ENCODE data around the gene SGF29. TPM values are rescaled to one million over a fixed set of nuclear protein-coding genes. Genes with fewer than 3 reads are reported as not detected.
"Not testable (repeated sequence)": the region's sequence is repeated elsewhere in the genome, so short reads cannot be mapped to it uniquely, and the experiment has no call there.

The SGF29 gene
- total and polyA plus RNA-seq, 2 experiments from 2014 or later, result 10.0 to 17.6 TPM

GRCh38 chr16:28607116-28607623 is 53.5 kb downstream of the SGF29 start (continued):
- TF ChIP-seq, protein P1, sequence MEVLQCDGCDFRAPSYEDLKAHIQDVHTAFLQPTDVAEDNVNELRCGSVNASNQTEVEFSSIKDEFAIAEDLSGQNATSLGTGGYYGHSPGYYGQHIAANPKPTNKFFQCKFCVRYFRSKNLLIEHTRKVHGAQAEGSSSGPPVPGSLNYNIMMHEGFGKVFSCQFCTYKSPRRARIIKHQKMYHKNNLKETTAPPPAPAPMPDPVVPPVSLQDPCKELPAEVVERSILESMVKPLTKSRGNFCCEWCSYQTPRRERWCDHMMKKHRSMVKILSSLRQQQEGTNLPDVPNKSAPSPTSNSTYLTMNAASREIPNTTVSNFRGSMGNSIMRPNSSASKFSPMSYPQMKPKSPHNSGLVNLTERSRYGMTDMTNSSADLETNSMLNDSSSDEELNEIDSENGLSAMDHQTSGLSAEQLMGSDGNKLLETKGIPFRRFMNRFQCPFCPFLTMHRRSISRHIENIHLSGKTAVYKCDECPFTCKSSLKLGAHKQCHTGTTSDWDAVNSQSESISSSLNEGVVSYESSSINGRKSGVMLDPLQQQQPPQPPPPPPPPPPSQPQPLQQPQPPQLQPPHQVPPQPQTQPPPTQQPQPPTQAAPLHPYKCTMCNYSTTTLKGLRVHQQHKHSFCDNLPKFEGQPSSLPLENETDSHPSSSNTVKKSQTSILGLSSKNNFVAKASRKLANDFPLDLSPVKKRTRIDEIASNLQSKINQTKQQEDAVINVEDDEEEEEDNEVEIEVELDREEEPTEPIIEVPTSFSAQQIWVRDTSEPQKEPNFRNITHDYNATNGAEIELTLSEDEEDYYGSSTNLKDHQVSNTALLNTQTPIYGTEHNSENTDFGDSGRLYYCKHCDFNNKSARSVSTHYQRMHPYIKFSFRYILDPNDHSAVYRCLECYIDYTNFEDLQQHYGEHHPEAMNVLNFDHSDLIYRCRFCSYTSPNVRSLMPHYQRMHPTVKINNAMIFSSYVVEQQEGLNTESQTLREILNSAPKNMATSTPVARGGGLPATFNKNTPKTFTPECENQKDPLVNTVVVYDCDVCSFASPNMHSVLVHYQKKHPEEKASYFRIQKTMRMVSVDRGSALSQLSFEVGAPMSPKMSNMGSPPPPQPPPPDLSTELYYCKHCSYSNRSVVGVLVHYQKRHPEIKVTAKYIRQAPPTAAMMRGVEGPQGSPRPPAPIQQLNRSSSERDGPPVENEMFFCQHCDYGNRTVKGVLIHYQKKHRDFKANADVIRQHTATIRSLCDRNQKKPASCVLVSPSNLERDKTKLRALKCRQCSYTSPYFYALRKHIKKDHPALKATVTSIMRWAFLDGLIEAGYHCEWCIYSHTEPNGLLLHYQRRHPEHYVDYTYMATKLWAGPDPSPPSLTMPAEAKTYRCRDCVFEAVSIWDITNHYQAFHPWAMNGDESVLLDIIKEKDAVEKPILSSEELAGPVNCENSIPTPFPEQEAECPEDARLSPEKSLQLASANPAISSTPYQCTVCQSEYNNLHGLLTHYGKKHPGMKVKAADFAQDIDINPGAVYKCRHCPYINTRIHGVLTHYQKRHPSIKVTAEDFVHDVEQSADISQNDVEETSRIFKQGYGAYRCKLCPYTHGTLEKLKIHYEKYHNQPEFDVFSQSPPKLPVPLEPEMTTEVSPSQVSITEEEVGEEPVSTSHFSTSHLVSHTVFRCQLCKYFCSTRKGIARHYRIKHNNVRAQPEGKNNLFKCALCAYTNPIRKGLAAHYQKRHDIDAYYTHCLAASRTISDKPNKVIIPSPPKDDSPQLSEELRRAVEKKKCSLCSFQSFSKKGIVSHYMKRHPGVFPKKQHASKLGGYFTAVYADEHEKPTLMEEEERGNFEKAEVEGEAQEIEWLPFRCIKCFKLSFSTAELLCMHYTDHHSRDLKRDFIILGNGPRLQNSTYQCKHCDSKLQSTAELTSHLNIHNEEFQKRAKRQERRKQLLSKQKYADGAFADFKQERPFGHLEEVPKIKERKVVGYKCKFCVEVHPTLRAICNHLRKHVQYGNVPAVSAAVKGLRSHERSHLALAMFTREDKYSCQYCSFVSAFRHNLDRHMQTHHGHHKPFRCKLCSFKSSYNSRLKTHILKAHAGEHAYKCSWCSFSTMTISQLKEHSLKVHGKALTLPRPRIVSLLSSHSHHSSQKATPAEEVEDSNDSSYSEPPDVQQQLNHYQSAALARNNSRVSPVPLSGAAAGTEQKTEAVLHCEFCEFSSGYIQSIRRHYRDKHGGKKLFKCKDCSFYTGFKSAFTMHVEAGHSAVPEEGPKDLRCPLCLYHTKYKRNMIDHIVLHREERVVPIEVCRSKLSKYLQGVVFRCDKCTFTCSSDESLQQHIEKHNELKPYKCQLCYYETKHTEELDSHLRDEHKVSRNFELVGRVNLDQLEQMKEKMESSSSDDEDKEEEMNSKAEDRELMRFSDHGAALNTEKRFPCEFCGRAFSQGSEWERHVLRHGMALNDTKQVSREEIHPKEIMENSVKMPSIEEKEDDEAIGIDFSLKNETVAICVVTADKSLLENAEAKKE (CRISPR knock-in tag; IDR thresholded peaks at IDR 0.05), result no peak
- TF ChIP-seq POLR2AphosphoS5 (IDR thresholded peaks at IDR 0.05; ENCODE audit: low read depth), result no peak
- TF ChIP-seq EZH2 (IDR thresholded peaks at IDR 0.05; ENCODE audit: low read depth, unreplicated experiment), result no peak
- no peak for TF ChIP-seq CREB1 (CRISPR knock-in tag; IDR thresholded peaks at IDR 0.05; ENCODE audit: low read depth)
- TF ChIP-seq ZNF114 (CRISPR knock-in tag; IDR thresholded peaks at IDR 0.05), result no peak

DNA sequence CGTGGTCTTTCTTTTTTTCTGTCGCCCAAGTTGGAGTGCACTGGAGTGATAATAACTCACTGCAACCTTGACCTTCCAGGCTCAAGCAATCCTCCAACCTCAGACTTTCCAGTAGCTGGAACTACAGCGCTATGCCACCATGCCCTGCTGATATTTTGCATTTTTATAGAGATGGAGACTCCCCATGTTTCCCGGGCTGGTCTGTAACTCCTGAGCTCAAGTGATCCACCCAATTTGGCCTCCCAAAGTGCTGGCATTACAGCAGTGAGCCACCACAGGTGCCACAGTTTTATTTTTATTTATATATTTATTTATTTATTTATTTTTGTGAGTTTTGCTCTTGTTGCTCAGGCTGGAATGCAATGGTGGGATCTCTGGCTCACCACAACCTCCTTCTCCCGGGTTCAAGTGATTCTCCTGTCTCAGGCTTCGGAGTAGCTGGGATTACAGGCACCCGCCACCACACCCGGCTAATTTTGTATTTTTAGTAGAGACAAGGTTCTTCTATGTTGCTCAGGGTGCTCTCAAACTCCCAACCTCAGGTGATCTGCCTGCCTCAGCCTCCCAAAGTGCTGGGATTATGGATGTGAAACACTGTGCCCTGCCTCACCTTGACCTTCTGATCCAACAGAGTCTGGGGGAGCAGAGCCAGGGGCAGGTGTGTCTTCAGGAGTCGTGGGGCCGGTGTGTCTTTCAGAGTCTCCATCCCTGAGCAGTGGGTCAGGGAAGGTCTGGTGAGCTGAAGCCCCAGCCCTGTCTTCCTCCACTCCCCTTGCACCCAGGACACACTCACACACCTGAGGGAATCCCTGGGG is 54.2 kb downstream of the SGF29 start:
- not testable (repeated sequence) for H3K27me3 ChIP-seq (ENCODE audit: insufficient read depth); H3K4me2 ChIP-seq; ATAC-seq; H3K9me2 ChIP-seq (ENCODE audit: insufficient read depth); H3K79me2 ChIP-seq (replicated peaks; ENCODE audit: insufficient read depth); H3K27ac ChIP-seq (ENCODE audit: low read depth); H3K4me3 ChIP-seq; H3K36me3 ChIP-seq (ENCODE audit: insufficient read depth); H2AFZ ChIP-seq; H3F3A ChIP-seq (replicated peaks; ENCODE audit: low read depth); H3K9me3 Mint-ChIP-seq; H3K27ac Mint-ChIP-seq; DNase-seq (ENCODE audit: low spot score); H3K36me3 Mint-ChIP-seq (ENCODE audit: low read depth); H3K27me3 Mint-ChIP-seq (ENCODE audit: insufficient read depth, low read depth, poor library complexity); H3K4me1 ChIP-seq (ENCODE audit: insufficient read depth); H3K4me3 Mint-ChIP-seq; H4K20me1 ChIP-seq (replicated peaks; ENCODE audit: insufficient read depth)
- peaks cover 15% of the 10 kb centered on the region; the same call in 2 of the 3 replicates for H3K4me1 Mint-ChIP-seq

DNA sequence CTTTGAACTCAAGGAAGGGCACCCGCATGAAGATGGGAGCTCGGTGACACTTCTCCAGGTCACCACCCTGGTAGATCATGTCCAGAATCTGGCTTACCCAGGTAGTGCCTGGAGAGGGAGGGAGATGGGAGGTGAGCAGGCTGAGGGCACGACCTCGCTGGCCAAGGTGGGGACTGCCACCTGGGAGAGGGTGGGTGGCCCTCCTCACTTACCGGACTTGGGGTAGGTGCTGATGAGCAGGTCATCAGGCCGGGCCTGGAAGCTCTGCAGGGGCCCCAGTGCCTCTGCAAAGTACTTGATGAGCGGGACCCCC is 54.7 kb downstream of the SGF29 start:
- not testable (repeated sequence) for H3K27me3 ChIP-seq (ENCODE audit: insufficient read depth); H3K4me3 ChIP-seq; H4K20me1 ChIP-seq (replicated peaks; ENCODE audit: insufficient read depth); H3K27ac Mint-ChIP-seq; H3K4me1 ChIP-seq (ENCODE audit: insufficient read depth); H3K36me3 Mint-ChIP-seq (ENCODE audit: low read depth); H3K9me2 ChIP-seq (ENCODE audit: insufficient read depth); H3K4me3 Mint-ChIP-seq; ATAC-seq; H3K9me3 Mint-ChIP-seq; DNase-seq (ENCODE audit: low spot score); H3K4me2 ChIP-seq; H2AFZ ChIP-seq; H3K27me3 Mint-ChIP-seq (ENCODE audit: insufficient read depth, low read depth, poor library complexity); H3K27ac ChIP-seq (ENCODE audit: low read depth); H3F3A ChIP-seq (replicated peaks; ENCODE audit: low read depth); H3K36me3 ChIP-seq (ENCODE audit: insufficient read depth); H3K79me2 ChIP-seq (replicated peaks; ENCODE audit: insufficient read depth)
- H3K4me1 Mint-ChIP-seq, result peaks cover 15% of the 10 kb centered on the region; the same call in 2 of the 3 replicates

- H3K4me1 ChIP-seq (ENCODE audit: insufficient read depth); H2AFZ ChIP-seq; H3K27ac ChIP-seq (ENCODE audit: low read depth); H3K36me3 ChIP-seq (ENCODE audit: insufficient read depth); H3K27me3 Mint-ChIP-seq (ENCODE audit: insufficient read depth, low read depth, poor library complexity); H3K9me2 ChIP-seq (ENCODE audit: insufficient read depth); DNase-seq (ENCODE audit: low spot score); ATAC-seq; H4K20me1 ChIP-seq (replicated peaks; ENCODE audit: insufficient read depth); H3K36me3 Mint-ChIP-seq (ENCODE audit: low read depth); H3K4me3 ChIP-seq; H3K27me3 ChIP-seq (ENCODE audit: insufficient read depth); H3F3A ChIP-seq (replicated peaks; ENCODE audit: low read depth); H3K4me3 Mint-ChIP-seq; H3K9me3 Mint-ChIP-seq; H3K4me2 ChIP-seq; H3K79me2 ChIP-seq (replicated peaks; ENCODE audit: insufficient read depth): not testable (repeated sequence)
- Mint-ChIP-seq H3K4me1 (peaks cover 15% of the 10 kb centered on the region; the same call in 2 of the 3 replicates), H3K27ac (peak overlapping the region; percentile 65; the same call in 1 of the 2 replicates)
These were observed 55.3 kb downstream of the SGF29 start for GRCh38 chr16:28608867-28609596.

All from GM23338 (cell line).